Upper lobe of right lung (tissue), 1 donor: ENCODE results near the gene FTH1. TPM values are rescaled to one million over a fixed set of nuclear protein-coding genes. Genes with fewer than 3 reads are reported as not detected.
A peak's percentile ranks its signal among the peaks of the same experiment; 100 is the strongest.

Experiments
- ATAC-seq: fragments of 200-7000 bp; cut with Tn5 transposase; one replicate; pipeline ENCODE4 v1.9.1; 2020; ENCODE audit warnings: mild to moderate bottlenecking, moderate library complexity
- DNase-seq: peaks from one replicate; pipeline ENCODE4 v3.0.0-alpha.2; 2020
- H3K27ac ChIP-seq: fragments of 200-600 bp; one replicate; pipeline ENCODE4 v1.8.0; 2022
- H3K27me3 ChIP-seq: fragments of 200-600 bp; one replicate; pipeline ENCODE4 v1.8.0; 2022; ENCODE audit warnings: mild to moderate bottlenecking
- H3K36me3 ChIP-seq: fragments of 200-600 bp; one replicate; pipeline ENCODE4 v1.8.0; 2022
- H3K4me1 ChIP-seq: fragments of 200-600 bp; one replicate; pipeline ENCODE4 v1.8.0; 2022
- H3K4me3 ChIP-seq: fragments of 200-600 bp; one replicate; pipeline ENCODE4 v1.8.0; 2022; ENCODE audit warnings: mild to moderate bottlenecking
- H3K9me3 ChIP-seq: fragments of 200-600 bp; one replicate; pipeline ENCODE4 v1.8.0; 2022
- intact Hi-C: fragments of 100-400 bp; cut with DNase I; formaldehyde crosslinking; loops from one replicate; pipeline ENCODE4 v1.11.0; 2022
- total RNA-seq: library from RNA; stranded (reverse); fragmentation: NEBNext Ultra II Directional; extraction: Animal tissue kit (Norgen Biotek cat#: 25700); gene quantifications from one replicate; pipeline ENCODE4 v1.2.1, GENCODE V29; 2021
- TF ChIP-seq, protein P1 (sequence below): fragments of 200-600 bp; IDR thresholded peaks from one replicate; pipeline ENCODE4 v1.8.0; 2022; ENCODE audit warnings: antibody characterized with exemption
- donor health status: DM: no; HTN: yes; CAD: no; lungs with severe emphysema.

Gene FTH1
- total RNA-seq, 1 donor from 2014 or later: 4,022 TPM

DNA sequence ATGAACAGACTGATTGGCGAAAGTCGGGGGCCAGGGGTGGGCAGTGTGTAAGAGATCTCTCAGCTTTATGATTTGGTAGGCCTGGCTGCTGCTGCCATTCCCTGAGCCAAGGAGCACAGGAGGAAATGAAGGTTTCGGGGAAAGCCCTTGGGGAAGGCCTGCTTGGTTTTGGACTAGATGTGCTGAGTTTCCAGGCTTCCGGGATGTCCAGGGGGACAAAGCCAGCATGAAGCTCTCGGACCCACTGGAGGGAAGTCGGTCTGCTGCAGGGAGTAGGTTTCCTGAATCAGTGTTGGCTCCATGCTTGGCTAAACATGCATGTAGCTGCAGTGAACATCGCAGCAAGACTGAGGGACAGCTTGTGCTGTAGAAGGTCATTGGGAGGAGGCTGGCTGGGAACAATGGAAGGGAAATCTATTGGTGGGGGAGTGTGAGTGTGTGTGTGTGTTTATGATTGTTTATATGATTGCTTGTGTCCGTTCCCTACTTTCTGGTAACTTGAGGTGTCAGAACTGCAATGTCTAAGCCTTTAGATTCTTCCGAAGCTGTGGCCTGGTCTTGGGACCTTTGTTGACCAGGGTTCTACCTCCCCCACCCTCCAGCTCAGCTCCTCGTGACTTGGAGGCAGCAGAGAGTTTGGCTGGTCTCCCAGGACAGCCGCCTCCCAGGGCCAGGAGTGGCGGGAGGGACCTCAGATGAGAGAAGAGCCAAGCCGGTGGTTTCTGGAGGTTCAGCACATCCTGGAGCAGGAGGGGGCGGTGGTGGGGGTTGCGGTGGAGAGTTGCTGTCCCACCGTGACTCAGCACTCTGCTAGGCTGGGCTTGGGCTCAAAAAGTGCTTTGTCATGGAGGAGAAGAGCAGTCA lies 4.0 kb upstream of the FTH1 start:
- Histone ChIP-seq H3K4me1 (peaks cover 70% of the 10 kb centered on the region), H3K4me3 (peak overlapping the region; percentile 17), H3K9me3 (no peaks in the 10 kb centered on the region), H3K27me3 (no peaks in the 10 kb centered on the region), H3K27ac (peak overlapping the region; percentile 98), H3K36me3 (no peaks in the 10 kb centered on the region)
- TF ChIP-seq, protein P1, sequence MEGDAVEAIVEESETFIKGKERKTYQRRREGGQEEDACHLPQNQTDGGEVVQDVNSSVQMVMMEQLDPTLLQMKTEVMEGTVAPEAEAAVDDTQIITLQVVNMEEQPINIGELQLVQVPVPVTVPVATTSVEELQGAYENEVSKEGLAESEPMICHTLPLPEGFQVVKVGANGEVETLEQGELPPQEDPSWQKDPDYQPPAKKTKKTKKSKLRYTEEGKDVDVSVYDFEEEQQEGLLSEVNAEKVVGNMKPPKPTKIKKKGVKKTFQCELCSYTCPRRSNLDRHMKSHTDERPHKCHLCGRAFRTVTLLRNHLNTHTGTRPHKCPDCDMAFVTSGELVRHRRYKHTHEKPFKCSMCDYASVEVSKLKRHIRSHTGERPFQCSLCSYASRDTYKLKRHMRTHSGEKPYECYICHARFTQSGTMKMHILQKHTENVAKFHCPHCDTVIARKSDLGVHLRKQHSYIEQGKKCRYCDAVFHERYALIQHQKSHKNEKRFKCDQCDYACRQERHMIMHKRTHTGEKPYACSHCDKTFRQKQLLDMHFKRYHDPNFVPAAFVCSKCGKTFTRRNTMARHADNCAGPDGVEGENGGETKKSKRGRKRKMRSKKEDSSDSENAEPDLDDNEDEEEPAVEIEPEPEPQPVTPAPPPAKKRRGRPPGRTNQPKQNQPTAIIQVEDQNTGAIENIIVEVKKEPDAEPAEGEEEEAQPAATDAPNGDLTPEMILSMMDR: no peak
- ATAC-seq (peak; percentile 72), DNase-seq (peak; percentile 98)
- intact Hi-C loops: no loop called here

DNA sequence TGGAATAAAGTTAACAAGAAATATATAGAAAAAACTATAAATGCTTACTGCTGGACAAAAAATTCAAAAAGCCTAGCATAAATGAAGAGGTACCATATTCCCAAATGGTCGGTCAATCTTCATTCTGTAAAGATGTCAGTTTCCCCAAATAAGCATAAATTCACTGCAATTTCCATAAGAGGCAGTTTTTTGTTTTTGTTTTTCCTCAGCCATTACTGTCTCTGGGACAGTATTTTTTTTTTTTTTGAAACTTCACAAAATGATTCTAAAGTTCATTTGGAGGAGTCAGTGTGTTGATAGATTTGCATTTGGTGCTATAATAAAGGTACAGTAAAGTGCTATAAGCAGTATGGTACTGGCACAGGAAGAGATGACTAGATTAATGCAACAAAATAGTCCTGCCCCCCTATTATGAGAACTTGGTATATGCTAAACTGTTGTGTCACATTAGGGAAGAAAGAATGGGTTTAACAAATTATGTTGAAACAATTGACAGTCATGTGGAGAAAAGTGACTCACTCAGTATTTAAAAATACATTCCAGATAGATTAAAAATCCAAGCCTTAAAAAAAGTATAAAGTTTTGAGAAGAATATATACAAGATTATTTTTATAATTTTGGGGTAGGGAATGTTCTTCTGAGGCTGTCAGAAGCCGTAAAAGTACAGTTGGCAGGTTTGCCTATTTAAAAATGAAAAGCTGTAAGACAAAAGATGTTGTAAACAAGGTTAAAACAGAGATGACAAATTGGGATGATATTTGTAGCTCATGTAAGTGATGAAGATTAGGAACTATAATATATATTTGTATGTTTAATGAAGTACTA lies 2.6 kb upstream of the FTH1 start:
- no peaks in the 10 kb centered on the region for H3K9me3 ChIP-seq
- peaks cover 58% of the 10 kb centered on the region for H3K4me1 ChIP-seq
- peak overlapping the region; percentile 98 for H3K27ac ChIP-seq
- ATAC-seq (no peak), DNase-seq (no peak)
- H3K27me3 ChIP-seq: no peaks in the 10 kb centered on the region
- TF ChIP-seq, protein P1: no peak
- H3K36me3 ChIP-seq: peaks cover 12% of the 10 kb centered on the region
- intact Hi-C loops: no loop called here
- peak overlapping the region; percentile 2 for H3K4me3 ChIP-seq

DNA sequence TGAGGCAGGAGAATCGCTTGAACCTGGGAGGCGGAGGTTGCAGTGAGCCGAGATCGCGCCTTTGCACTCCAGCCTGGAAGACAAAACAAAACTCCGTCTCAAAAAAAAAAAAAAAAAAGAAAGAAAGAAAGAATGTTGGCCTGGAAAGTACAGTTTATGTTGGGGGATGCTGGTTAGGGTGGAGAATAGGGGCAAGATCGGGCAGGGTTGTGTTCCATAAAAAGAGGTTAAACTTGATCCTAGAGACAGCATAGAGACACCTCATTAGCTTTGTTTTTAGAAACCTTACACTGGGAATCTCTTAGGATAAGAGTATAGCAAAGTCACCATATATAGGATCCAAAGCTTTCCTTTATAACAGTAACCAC lies 1.9 kb upstream of the FTH1 start:
- no peaks in the 10 kb centered on the region for H3K27me3 ChIP-seq
- TF ChIP-seq, protein P1: no peak
- peaks cover 19% of the 10 kb centered on the region for H3K36me3 ChIP-seq
- DNase-seq: no peak
- peaks cover 59% of the 10 kb centered on the region for H3K4me1 ChIP-seq
- peak overlapping the region; percentile 98 for H3K27ac ChIP-seq
- intact Hi-C loops: no loop called here
- no peak for ATAC-seq
- H3K4me3 ChIP-seq: peak overlapping the region; percentile 99
- no peaks in the 10 kb centered on the region for H3K9me3 ChIP-seq

DNA sequence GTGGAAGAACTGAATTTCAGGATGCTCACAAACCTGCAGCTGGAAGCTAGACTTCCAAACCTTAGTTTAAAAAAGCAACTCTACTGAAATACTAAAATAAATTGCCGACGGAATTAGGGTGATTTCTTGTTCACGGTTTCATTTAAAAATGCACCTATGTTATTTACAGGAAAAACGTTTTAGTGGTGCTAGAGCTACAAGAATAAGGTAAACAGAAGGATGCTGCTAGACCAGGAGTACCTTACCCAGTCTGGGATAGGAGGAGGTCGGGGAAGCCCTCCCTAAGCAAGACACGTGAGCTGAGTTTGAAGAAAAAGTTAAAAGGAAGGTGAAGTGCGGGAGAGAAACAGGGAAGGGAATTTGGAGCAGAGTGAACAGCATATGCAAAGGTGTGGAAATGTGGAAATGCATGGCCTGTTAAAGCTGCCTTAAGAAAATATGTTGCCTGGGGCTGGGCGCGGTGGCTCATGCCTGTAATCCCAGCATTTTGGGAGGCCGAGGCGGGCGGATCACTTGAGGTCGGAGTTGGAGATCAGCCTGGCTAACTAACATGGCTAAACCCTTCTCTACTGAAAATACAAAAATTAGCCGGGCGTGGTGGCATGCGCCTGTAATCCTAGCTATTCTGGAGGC lies 1.4 kb upstream of the FTH1 start:
- Histone ChIP-seq H3K9me3 (no peaks in the 10 kb centered on the region), H3K27ac (peak overlapping the region; percentile 98), H3K27me3 (no peaks in the 10 kb centered on the region), H3K4me3 (peak overlapping the region; percentile 99), H3K36me3 (peaks cover 24% of the 10 kb centered on the region), H3K4me1 (peaks cover 61% of the 10 kb centered on the region)
- intact Hi-C loops: no loop called here
- TF ChIP-seq, protein P1: no peak
- ATAC-seq (no peak), DNase-seq (peak; percentile 45)

GRCh38 chr11:61967924-61968757 lies 707 bp upstream of the FTH1 start:
- H3K27ac ChIP-seq: peak overlapping the region; percentile 98
- ATAC-seq: peak; percentile 3
- H3K4me1 ChIP-seq: peaks cover 61% of the 10 kb centered on the region
- peak; percentile 87 for DNase-seq
- H3K27me3 ChIP-seq: no peaks in the 10 kb centered on the region
- H3K9me3 ChIP-seq: no peaks in the 10 kb centered on the region
- H3K36me3 ChIP-seq: peaks cover 31% of the 10 kb centered on the region
- intact Hi-C loops: no loop called here
- TF ChIP-seq, protein P1: no peak
- H3K4me3 ChIP-seq: peak overlapping the region; percentile 99
